Osteoblast (primary cell): ENCODE data around the gene APBB1. TPM values are rescaled to one million over a fixed set of nuclear protein-coding genes. Genes with fewer than 3 reads are reported as not detected.

Experiments used
- DNase-seq: peaks from one replicate; pipeline ENCODE4 v3.0.0; 2011; ENCODE audit warnings: low spot score, mixed read lengths; ENCODE audit not compliant: insufficient read length; ENCODE audit errors: missing footprints
- H2AFZ ChIP-seq: 2 replicates; pipeline ENCODE4 v1.6.0; 2011; ENCODE audit warnings: mild to moderate bottlenecking, low read length
- H3K27ac ChIP-seq: 2 replicates; pipeline ENCODE4 v1.5.1; 2011; ENCODE audit warnings: mild to moderate bottlenecking, low read depth, low read length, moderate library complexity
- H3K27me3 ChIP-seq: 2 replicates; pipeline ENCODE4 v1.6.0; 2012; ENCODE audit warnings: mild to moderate bottlenecking, control low read depth, inconsistent platforms, low read length, moderate library complexity; ENCODE audit not compliant: insufficient read depth
- H3K36me3 ChIP-seq: 2 replicates; pipeline ENCODE4 v1.5.1; 2011; ENCODE audit warnings: mild to moderate bottlenecking, low read length, control low read depth, moderate library complexity; ENCODE audit not compliant: insufficient read depth
- H3K4me1 ChIP-seq: 2 replicates; pipeline ENCODE4 v1.5.1; 2011; ENCODE audit warnings: mild to moderate bottlenecking, low read length, control low read depth, moderate library complexity; ENCODE audit not compliant: insufficient read depth
- H3K4me2 ChIP-seq: 2 replicates; pipeline ENCODE4 v1.6.0; 2011; ENCODE audit warnings: mild to moderate bottlenecking, low read length; ENCODE audit not compliant: insufficient read depth
- H3K4me3 ChIP-seq: fragments of 200-600 bp; sonication (generic); 3 replicates; pipeline ENCODE4 v1.5.1; 2012; ENCODE audit warnings: mild to moderate bottlenecking, low read length, inconsistent platforms; ENCODE audit not compliant: insufficient read depth
- H3K79me2 ChIP-seq: 2 replicates; pipeline ENCODE4 v1.6.0; 2012; ENCODE audit warnings: mild to moderate bottlenecking, low read length, control low read depth, inconsistent platforms; ENCODE audit not compliant: insufficient read depth
- H3K9me3 ChIP-seq: 2 replicates; pipeline ENCODE4 v1.5.1; 2011; ENCODE audit warnings: low read depth, low read length, control low read depth
- H4K20me1 ChIP-seq: 2 replicates; pipeline ENCODE4 v1.6.0; 2012; ENCODE audit warnings: mild to moderate bottlenecking, low read length, control low read depth; ENCODE audit not compliant: insufficient read depth
- CTCF ChIP-seq: IDR thresholded peaks from 2 replicates; pipeline ENCODE4 v1.5.1; 2011; ENCODE audit warnings: mild to moderate bottlenecking, low read depth, low read length, moderate library complexity; ENCODE audit errors: extremely low read depth
- total RNA-seq: library from RNA; depleted of rRNA; stranded (reverse); fragments of >200 nt; gene quantifications from 2 replicates; pipeline ENCODE4 v1.2.3, GENCODE V29; 2012

Gene APBB1
- total RNA-seq, 1 donor: 45.6 TPM

- Histone ChIP-seq H3K4me2 (no peak overlapping the region), H3K36me3 (no peaks in the 10 kb centered on the region), H4K20me1 (no peaks in the 10 kb centered on the region), H3K27me3 (no peaks in the 10 kb centered on the region), H3K79me2 (no peaks in the 10 kb centered on the region), H3K9me3 (no peaks in the 10 kb centered on the region), H3K27ac (no peak overlapping the region), H3K4me3 (no peak overlapping the region), H3K4me1 (peaks cover 8% of the 10 kb centered on the region), H2AFZ (no peak overlapping the region)
- DNase-seq: no peak
- no peak for TF ChIP-seq CTCF
Measured at GRCh38 chr11:6433998-6434660, 15.2 kb upstream of the APBB1 start.

GRCh38 chr11:6431861-6432260 is 13.0 kb upstream of the APBB1 start:
- peaks cover 8% of the 10 kb centered on the region for H3K4me1 ChIP-seq
- H2AFZ ChIP-seq: no peak overlapping the region
- H3K36me3 ChIP-seq: no peaks in the 10 kb centered on the region
- no peak overlapping the region for H3K4me2 ChIP-seq
- no peaks in the 10 kb centered on the region for H3K9me3 ChIP-seq
- H3K79me2 ChIP-seq: no peaks in the 10 kb centered on the region
- peaks cover 2% of the 10 kb centered on the region for H3K27me3 ChIP-seq
- no peak for TF ChIP-seq CTCF
- H4K20me1 ChIP-seq: no peaks in the 10 kb centered on the region
- no peak overlapping the region for H3K4me3 ChIP-seq
- DNase-seq: peak; percentile 82
- H3K27ac ChIP-seq: no peak overlapping the region

- DNase-seq: no peak
- H4K20me1 ChIP-seq: no peaks in the 10 kb centered on the region
- H3K27ac ChIP-seq: no peak overlapping the region
- TF ChIP-seq CTCF: no peak
- H3K27me3 ChIP-seq: peaks cover 11% of the 10 kb centered on the region
- H2AFZ ChIP-seq: no peak overlapping the region
- no peaks in the 10 kb centered on the region for H3K36me3 ChIP-seq
- no peak overlapping the region for H3K4me2 ChIP-seq
- no peaks in the 10 kb centered on the region for H3K9me3 ChIP-seq
- no peaks in the 10 kb centered on the region for H3K79me2 ChIP-seq
- H3K4me1 ChIP-seq: peaks cover 8% of the 10 kb centered on the region
- no peak overlapping the region for H3K4me3 ChIP-seq
Measured at GRCh38 chr11:6427516-6427915, 8.6 kb upstream of the APBB1 start.

- H3K4me1 ChIP-seq: peaks cover 9% of the 10 kb centered on the region
- no peaks in the 10 kb centered on the region for H3K9me3 ChIP-seq
- peaks cover 17% of the 10 kb centered on the region for H4K20me1 ChIP-seq
- no peak for TF ChIP-seq CTCF
- H3K36me3 ChIP-seq: no peaks in the 10 kb centered on the region
- peaks cover 5% of the 10 kb centered on the region for H3K79me2 ChIP-seq
- peaks cover 12% of the 10 kb centered on the region for H3K27me3 ChIP-seq
- DNase-seq: no peak
- H3K27ac ChIP-seq: no peak overlapping the region
- no peak overlapping the region for H2AFZ ChIP-seq
- H3K4me2 ChIP-seq: no peak overlapping the region
- H3K4me3 ChIP-seq: no peak overlapping the region
Measured at GRCh38 chr11:6420677-6421076, 1.8 kb upstream of the APBB1 start.
